ENCODE data around the gene ARHGAP1. TPM values are rescaled to one million over a fixed set of nuclear protein-coding genes. Genes with fewer than 3 reads are reported as not detected.

Gene ARHGAP1
- total and polyA plus RNA-seq, 2 of the 13 experiments (the other 11 are each of a cell fraction or from before 2014, with no cell fraction given): 18.6 to 30.3 TPM

GRCh38 chr11:46719543-46720218, 19.3 kb upstream of the ARHGAP1 start (continued):
- TF ChIP-seq REST (IDR thresholded peaks at IDR 0.05; ENCODE audit: borderline replicate concordance in 1 of 2, low read depth in 1 of 2, low read length in 2 of 2) (no peak), ZNF691 (CRISPR knock-in tag; IDR thresholded peaks at IDR 0.05; ENCODE audit: borderline replicate concordance, low read depth) (no peak), ZNF44 (CRISPR knock-in tag; IDR thresholded peaks at IDR 0.05) (0 out of 2 replicates have a peak, but pooled peaks have one; percentile 61), ELF1 (CRISPR knock-in tag; IDR thresholded peaks at IDR 0.05) (no peak), SMARCE1 (IDR thresholded peaks at IDR 0.05; ENCODE audit: borderline replicate concordance) (no peak), ZNF460 (CRISPR knock-in tag; IDR thresholded peaks at IDR 0.05; ENCODE audit: borderline replicate concordance) (no peak), NR0B2 (CRISPR knock-in tag; IDR thresholded peaks at IDR 0.05) (no peak), HMGXB3 (CRISPR knock-in tag; IDR thresholded peaks at IDR 0.05; ENCODE audit: borderline replicate concordance) (peak; percentile 55; the same call in 1 of the 2 replicates), CEBPB (IDR thresholded peaks at IDR 0.05; ENCODE audit: borderline replicate concordance, low read depth, low read length) (no peak), GMEB1 (CRISPR knock-in tag; IDR thresholded peaks at IDR 0.05; ENCODE audit: borderline replicate concordance) (no peak; the same call in 1 of the 2 replicates), STAG1 (CRISPR knock-in tag; IDR thresholded peaks at IDR 0.05) (no peak), DNMT1 (CRISPR knock-in tag; IDR thresholded peaks at IDR 0.05) (no peak), ZNF574 (CRISPR knock-in tag; IDR thresholded peaks at IDR 0.05) (peak; percentile 12; the same call in 1 of the 2 replicates)

Measured in HepG2 (cell line).